Measurements from ENCODE around the gene ARHGEF3.

The ARHGEF3 gene

DNA sequence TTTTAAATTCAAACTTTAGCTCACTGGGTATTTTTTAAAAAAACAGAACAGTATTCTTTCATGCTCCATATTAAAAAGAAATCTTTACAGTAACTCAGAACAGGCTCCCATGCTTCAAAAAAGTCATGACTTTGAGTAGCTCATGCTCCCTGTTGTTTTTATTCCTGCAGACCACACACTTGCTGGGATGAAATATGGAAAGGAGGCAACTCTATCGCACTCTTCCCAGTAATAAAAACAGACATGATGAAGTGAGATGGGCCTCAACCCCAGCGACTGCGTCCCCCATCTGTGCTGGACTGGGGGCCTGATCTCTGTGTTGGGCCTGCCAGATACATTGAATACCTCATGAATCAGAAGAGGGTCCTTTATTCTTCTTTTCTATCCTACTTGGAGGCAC is 58.9 kb downstream of the ARHGEF3 start:
- Histone ChIP-seq H3K4me3 (ENCODE audit: low read depth, low read length) (no peak overlapping the region), H3K27me3 (replicated peaks) (no peaks in the 10 kb centered on the region), H3K27ac (no peak overlapping the region), H3K36me3 (replicated peaks) (no peaks in the 10 kb centered on the region)
- TF ChIP-seq, protein P1, sequence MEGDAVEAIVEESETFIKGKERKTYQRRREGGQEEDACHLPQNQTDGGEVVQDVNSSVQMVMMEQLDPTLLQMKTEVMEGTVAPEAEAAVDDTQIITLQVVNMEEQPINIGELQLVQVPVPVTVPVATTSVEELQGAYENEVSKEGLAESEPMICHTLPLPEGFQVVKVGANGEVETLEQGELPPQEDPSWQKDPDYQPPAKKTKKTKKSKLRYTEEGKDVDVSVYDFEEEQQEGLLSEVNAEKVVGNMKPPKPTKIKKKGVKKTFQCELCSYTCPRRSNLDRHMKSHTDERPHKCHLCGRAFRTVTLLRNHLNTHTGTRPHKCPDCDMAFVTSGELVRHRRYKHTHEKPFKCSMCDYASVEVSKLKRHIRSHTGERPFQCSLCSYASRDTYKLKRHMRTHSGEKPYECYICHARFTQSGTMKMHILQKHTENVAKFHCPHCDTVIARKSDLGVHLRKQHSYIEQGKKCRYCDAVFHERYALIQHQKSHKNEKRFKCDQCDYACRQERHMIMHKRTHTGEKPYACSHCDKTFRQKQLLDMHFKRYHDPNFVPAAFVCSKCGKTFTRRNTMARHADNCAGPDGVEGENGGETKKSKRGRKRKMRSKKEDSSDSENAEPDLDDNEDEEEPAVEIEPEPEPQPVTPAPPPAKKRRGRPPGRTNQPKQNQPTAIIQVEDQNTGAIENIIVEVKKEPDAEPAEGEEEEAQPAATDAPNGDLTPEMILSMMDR (IDR thresholded peaks at IDR 0.05; ENCODE audit: low read depth, low read length, missing control alignments): no peak
- in situ Hi-C loops (cut with HindIII; ENCODE audit: low pct_ligation_motif_present, low sequenced_read_pairs): no loop called here
- DNase-seq: no peak

GRCh38 chr3:56739036-56739435 is 62.7 kb downstream of the ARHGEF3 start:
- H3K4me3 ChIP-seq (ENCODE audit: low read depth, low read length): no peak overlapping the region
- no peaks in the 10 kb centered on the region for H3K36me3 ChIP-seq (replicated peaks)
- in situ Hi-C loops (cut with HindIII; ENCODE audit: low pct_ligation_motif_present, low sequenced_read_pairs): no loop called here
- no peak overlapping the region for H3K27ac ChIP-seq
- no peaks in the 10 kb centered on the region for H3K27me3 ChIP-seq (replicated peaks)
- TF ChIP-seq, protein P1 (IDR thresholded peaks at IDR 0.05; ENCODE audit: low read depth, low read length, missing control alignments): no peak
- DNase-seq: no peak

- no peaks in the 10 kb centered on the region for H3K27me3 ChIP-seq (replicated peaks)
- in situ Hi-C loops (cut with HindIII; ENCODE audit: low pct_ligation_motif_present, low sequenced_read_pairs): no loop called here
- H3K27ac ChIP-seq: no peak overlapping the region
- DNase-seq: no peak
- no peak overlapping the region for H3K4me3 ChIP-seq (ENCODE audit: low read depth, low read length)
- TF ChIP-seq, protein P1 (IDR thresholded peaks at IDR 0.05; ENCODE audit: low read depth, low read length, missing control alignments): no peak
- H3K36me3 ChIP-seq (replicated peaks): no peaks in the 10 kb centered on the region
Measured at GRCh38 chr3:56737006-56737405, 64.7 kb downstream of the ARHGEF3 start.

DNA sequence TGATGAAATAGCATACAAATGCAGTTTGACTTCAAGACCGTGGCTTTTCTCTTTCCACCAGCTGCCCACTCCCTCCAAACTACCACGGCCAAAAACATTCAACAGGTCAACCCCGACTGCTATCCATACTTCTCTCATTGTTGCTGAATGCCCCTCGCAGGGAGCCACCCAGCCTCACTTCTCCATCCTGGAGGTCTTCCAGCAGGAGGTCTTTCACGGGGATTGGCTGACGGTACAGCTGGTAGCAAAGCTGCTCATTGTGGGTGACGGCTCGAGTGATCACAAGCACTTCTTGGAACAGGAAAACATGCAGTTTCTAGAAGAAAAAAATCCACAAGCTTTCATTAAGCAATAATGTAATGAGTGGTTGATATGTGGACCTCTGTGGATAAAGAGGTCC is 69.6 kb downstream of the ARHGEF3 start:
- in situ Hi-C loops (cut with HindIII; ENCODE audit: low pct_ligation_motif_present, low sequenced_read_pairs): no loop called here

DNA sequence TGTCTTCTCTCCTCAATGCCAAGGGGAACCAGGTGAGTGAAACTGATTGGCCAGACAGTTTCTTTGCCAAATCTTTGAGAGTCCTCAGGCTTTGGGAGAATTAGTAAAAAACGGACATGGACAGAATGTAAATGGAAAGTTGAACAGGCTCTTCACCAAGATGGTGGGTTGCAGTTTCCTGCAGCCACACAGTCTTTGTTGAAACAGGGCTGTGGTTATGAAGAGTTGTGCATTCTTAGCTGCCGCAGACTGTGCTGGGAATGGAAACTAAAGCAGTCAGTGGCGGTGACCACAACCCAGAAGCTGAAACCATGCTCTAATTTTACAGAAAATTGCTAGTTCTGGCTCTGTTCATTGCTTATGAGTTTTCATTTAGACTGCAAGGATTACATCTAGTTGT is 76.6 kb downstream of the ARHGEF3 start:
- no peak for DNase-seq
- H3K27ac ChIP-seq: no peak overlapping the region
- H3K36me3 ChIP-seq (replicated peaks): no peaks in the 10 kb centered on the region

More for the DNA sequence above, 69.6 kb downstream of the ARHGEF3 start:
- no peak overlapping the region for H3K4me3 ChIP-seq (ENCODE audit: low read depth, low read length)
- H3K27me3 ChIP-seq (replicated peaks): no peaks in the 10 kb centered on the region
- DNase-seq: no peak
- TF ChIP-seq, protein P1 (IDR thresholded peaks at IDR 0.05; ENCODE audit: low read depth, low read length, missing control alignments): no peak
- H3K36me3 ChIP-seq (replicated peaks): no peaks in the 10 kb centered on the region
- no peak overlapping the region for H3K27ac ChIP-seq

DNA sequence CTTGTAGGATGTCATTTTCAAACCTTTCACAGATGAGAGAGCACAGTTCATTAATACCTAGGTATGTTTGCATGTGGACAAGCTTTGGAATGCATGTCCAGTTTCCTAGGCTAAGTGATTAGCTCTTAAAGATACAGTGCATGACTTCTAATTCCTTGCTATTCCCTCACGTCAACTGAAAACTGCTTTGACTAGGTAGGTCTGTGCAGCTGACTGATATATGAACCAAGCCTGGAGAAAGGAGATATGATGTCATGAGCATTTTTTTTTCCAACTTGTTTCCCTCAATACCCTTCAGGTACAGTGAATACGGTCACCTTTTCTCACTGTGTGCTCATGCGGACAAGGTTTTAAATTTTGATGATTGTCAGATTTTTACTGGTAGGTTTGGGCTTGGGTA is 77.1 kb downstream of the ARHGEF3 start:
- Histone ChIP-seq H3K4me3 (ENCODE audit: low read depth, low read length) (no peak overlapping the region), H3K27me3 (replicated peaks) (no peaks in the 10 kb centered on the region), H3K36me3 (replicated peaks) (no peaks in the 10 kb centered on the region), H3K27ac (no peak overlapping the region)
- DNase-seq: no peak
- in situ Hi-C loops (cut with HindIII; ENCODE audit: low pct_ligation_motif_present, low sequenced_read_pairs): loop anchor here (25.0 kb wide), 1 partner anchor 263 kb away; no protein-coding TSS in a partner anchor
- TF ChIP-seq, protein P1 (IDR thresholded peaks at IDR 0.05; ENCODE audit: low read depth, low read length, missing control alignments): no peak

More for the DNA sequence above, 76.6 kb downstream of the ARHGEF3 start:
- TF ChIP-seq, protein P1 (IDR thresholded peaks at IDR 0.05; ENCODE audit: low read depth, low read length, missing control alignments): no peak
- in situ Hi-C loops (cut with HindIII; ENCODE audit: low pct_ligation_motif_present, low sequenced_read_pairs): no loop called here
- Histone ChIP-seq H3K27me3 (replicated peaks) (no peaks in the 10 kb centered on the region), H3K4me3 (ENCODE audit: low read depth, low read length) (no peak overlapping the region)

Data from brain microvascular endothelial cell (primary cell).